ENCODE measurements around the gene MAP2K1.
"Not testable (repeated sequence)": the region's sequence is repeated elsewhere in the genome, so short reads cannot be mapped to it uniquely, and the experiment has no call there.

Gene MAP2K1

DNA sequence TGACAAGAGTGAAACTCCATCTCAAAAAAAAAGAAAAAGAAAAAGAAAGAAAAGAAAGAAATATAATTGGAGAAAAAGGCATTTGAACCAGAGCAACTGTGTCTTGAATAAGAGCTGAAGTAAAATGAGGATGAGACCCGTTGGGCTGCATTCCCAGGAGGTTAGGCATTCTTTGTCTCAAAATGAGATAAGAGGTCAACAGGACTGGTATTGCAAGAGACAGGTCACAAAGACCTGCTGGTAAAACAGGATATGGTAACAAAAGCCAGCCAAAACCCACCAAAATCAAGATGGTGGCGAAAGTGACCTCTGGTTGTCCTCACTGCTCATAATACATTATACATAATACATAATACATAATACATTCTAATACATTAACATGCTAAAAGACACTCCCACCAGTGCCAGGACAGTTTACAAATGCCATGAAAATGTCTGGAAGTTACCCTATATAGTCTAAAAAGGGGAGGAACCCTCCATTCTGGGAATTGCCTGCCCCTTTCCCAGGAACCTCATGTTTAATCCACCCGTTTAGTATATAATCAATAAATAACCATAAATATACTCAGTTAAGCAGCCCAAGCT, 21.7 kb upstream of the MAP2K1 start:
- TF ChIP-seq, protein P1, sequence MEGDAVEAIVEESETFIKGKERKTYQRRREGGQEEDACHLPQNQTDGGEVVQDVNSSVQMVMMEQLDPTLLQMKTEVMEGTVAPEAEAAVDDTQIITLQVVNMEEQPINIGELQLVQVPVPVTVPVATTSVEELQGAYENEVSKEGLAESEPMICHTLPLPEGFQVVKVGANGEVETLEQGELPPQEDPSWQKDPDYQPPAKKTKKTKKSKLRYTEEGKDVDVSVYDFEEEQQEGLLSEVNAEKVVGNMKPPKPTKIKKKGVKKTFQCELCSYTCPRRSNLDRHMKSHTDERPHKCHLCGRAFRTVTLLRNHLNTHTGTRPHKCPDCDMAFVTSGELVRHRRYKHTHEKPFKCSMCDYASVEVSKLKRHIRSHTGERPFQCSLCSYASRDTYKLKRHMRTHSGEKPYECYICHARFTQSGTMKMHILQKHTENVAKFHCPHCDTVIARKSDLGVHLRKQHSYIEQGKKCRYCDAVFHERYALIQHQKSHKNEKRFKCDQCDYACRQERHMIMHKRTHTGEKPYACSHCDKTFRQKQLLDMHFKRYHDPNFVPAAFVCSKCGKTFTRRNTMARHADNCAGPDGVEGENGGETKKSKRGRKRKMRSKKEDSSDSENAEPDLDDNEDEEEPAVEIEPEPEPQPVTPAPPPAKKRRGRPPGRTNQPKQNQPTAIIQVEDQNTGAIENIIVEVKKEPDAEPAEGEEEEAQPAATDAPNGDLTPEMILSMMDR (IDR thresholded peaks at IDR 0.05; ENCODE audit: insufficient read depth, low read depth, low read length, missing control alignments): no peak
- no peak overlapping the region for H3K4me3 ChIP-seq (ENCODE audit: low read depth, low read length)
- no peak for DNase-seq (ENCODE audit: low read depth)

DNA sequence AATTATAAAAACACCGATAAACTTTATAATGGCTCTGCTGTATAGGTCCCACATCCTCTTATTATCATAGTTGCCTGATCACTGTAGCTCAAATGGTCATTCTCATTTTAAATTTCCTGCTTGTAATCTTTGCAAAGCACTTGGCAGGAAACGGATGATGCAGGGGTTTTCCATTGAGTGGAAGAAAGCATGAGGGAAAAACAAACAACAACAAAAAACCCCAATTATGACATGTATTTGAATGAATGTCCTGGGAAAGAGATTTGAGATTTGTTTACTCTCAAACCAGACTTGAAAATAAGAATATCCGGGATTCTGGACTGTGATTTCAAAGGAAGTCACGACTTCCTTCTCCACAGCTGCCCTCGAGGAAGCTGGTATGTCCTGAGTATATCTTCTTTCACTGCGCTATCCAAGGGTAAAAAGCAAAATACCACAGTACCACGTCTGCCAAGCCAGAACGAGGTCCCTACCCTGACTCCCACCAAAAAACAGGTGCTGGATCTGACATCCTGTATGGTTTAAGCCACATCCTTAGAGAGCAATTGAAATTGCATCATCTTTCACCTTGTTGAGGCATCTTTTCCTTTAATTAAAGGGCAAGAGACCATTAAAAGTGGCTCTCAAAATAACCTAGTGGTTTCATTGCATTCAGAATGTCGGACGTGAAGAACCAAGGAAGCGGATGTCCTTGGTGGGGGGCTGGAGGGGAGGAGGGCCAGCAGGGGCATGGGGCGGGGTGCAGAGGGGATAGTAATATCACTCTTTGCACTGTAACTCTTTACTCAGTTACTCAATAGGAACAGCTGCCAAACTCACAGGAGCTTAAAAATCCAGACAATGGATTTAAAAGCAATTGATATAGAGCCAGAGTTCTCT, 16.7 kb upstream of the MAP2K1 start:
- peak overlapping the region; percentile 37 for H3K4me3 ChIP-seq (ENCODE audit: low read depth, low read length)
- TF ChIP-seq, protein P1 (IDR thresholded peaks at IDR 0.05; ENCODE audit: insufficient read depth, low read depth, low read length, missing control alignments): no peak
- peak; percentile 74 for DNase-seq (ENCODE audit: low read depth)

DNA sequence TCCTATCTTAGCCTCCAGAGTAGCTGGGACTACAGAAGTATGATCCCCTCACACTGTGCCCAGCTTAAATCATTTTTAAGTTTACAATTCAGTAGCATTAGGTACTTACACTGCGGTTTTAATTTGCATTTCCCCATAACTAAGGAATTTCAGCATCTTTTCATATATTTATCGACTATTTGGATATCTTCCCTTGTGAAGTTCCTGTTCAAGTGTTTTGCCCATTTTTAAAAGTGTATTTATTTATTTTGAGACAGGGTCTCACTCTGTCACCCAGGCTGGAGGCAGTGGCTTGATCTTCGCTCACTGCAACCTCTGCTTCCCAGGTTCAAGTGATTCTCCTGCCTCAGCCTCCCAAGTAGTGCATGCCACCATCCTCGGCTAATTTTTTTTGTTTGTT, 12.5 kb upstream of the MAP2K1 start:
- DNase-seq (ENCODE audit: low read depth): no peak
- no peak overlapping the region for H3K4me3 ChIP-seq (ENCODE audit: low read depth, low read length)
- TF ChIP-seq, protein P1 (IDR thresholded peaks at IDR 0.05; ENCODE audit: insufficient read depth, low read depth, low read length, missing control alignments): no peak

DNA sequence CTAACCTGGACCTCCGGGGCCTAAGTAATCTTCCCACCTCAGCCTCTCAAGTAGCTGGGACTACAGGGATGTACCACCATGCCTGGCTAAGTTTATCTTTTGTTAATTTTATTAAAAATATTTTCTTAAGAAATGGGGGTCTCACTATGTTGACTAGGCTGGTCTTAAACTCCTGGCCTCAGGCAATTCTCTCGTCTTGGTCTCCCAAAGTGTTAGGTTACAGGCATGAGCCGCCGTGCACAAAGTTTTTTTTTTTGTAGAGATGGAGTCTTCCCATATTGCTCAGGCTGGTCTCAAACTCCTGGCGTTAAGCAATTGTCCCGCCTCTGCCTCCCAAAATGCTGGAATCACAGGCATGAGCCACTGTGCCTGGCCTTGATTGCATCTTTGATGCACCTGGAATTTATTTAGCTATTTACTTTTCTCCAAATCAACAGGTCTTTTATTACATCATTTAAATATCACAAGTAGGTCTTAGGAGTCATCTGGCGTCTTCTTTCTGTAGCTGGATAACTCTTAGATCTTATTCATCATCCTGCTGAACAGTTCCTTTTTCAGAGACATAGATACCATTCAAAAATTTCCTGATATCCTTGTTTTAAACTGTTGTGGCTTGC, 7.8 kb upstream of the MAP2K1 start:
- no peak overlapping the region for H3K4me3 ChIP-seq (ENCODE audit: low read depth, low read length)
- DNase-seq (ENCODE audit: low read depth): no peak
- TF ChIP-seq, protein P1 (IDR thresholded peaks at IDR 0.05; ENCODE audit: insufficient read depth, low read depth, low read length, missing control alignments): no peak

DNA sequence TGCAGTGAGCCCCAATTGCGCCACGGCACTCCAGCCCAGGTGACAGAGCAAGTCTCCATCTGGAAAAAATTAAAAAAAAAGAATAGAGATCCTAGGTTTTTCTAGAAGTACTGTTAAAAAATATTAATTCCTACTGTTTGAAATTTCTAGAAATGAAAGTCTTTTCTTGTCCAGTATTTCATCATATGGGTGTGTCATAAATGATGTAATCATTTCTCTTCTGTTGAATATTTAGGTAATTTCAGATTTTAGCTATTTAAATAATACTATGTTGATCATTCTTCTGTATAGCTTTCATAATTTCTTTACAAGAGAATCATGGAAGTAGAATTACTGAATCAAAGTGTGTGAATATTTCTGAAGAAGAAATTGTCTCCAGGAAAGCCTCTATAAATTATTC, 5.3 kb upstream of the MAP2K1 start:
- H3K4me3 ChIP-seq (ENCODE audit: low read depth, low read length); DNase-seq (ENCODE audit: low read depth): not testable (repeated sequence)

DNA sequence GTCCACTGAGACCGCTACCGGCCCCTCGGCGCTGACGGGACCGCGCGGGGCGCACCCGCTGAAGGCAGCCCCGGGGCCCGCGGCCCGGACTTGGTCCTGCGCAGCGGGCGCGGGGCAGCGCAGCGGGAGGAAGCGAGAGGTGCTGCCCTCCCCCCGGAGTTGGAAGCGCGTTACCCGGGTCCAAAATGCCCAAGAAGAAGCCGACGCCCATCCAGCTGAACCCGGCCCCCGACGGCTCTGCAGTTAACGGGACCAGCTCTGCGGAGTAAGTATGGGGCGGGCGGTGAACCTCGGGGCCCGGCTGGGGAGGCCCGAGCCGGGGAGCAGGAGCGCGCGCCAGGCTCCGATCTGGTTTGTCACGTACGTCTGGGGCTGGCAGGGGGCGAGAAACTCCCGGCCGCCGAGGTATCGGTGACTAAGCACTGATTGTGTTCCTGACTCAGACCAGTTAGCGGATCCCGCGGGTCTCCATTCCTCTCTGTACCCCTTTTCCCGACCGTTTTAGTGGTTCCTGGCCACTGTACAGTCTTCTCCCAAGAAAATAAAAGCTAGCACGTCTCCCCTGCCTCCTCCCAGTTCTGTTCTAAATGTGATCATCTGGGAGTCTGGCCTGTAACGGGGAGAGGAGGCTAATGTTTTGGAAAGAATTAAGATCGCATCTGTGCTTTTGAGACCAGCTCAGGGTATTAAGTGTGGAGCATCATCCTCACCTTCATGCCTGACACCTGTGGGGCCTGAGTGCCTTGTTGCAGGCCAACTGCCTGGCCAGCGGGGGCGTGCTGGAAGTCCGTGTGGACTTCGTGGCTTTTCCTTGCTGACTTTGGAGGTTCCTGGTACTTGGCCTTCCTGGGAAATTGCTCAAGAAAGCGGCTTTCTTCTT, 691 bp downstream of the MAP2K1 start:
- TF ChIP-seq, protein P1 (IDR thresholded peaks at IDR 0.05; ENCODE audit: insufficient read depth, low read depth, low read length, missing control alignments): peak; percentile 36
- peak overlapping the region; percentile 63 for H3K4me3 ChIP-seq (ENCODE audit: low read depth, low read length)
- DNase-seq (ENCODE audit: low read depth): peak; percentile 70

DNA sequence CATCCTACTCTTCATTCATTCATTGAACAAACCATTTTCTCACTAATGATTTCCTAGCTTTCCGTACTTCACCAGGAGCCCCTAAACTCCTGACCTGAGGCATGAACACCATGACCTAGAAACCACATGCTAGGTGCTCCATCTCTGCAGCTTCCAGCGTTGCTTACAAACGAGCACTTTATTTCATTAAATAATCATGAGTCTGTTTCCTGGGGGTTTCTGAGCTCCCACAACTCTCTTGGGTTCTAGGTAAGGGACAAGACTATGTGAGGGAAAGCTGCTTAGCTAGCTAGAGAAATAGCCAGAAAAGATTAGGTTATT, 1.3 kb downstream of the MAP2K1 start:
- DNase-seq (ENCODE audit: low read depth): no peak
- TF ChIP-seq, protein P1 (IDR thresholded peaks at IDR 0.05; ENCODE audit: insufficient read depth, low read depth, low read length, missing control alignments): no peak
- peak overlapping the region; percentile 63 for H3K4me3 ChIP-seq (ENCODE audit: low read depth, low read length)
